ENCODE results near the gene SLC4A2. TPM values are rescaled to one million over a fixed set of nuclear protein-coding genes. Genes with fewer than 3 reads are reported as not detected.

Gene SLC4A2
- total and polyA plus RNA-seq, 7 experiments from 2014 or later = 7.9 to 125 (median 57.2) TPM

- peak; percentile 92 for ATAC-seq
- H3K9me3 Mint-ChIP-seq = no peaks in the 10 kb centered on the region
- peak; percentile 61 to 86 (median 77) for DNase-seq
- H3K4me3 Mint-ChIP-seq = no peak overlapping the region
- intact Hi-C loops (cut with micrococcal nuclease) = loop anchor here (1.0 kb wide), 3 partner anchors 48 to 179 kb away; no protein-coding TSS in a partner anchor
- no peaks in the 10 kb centered on the region for H3K27me3 Mint-ChIP-seq
- Histone ChIP-seq H3K27ac (ENCODE audit: low read depth, low read length) (no peak overlapping the region), H3K9me3 (ENCODE audit: control insufficient read depth in 2 of 3, low read length in 3 of 3) (no peaks in the 10 kb centered on the region), H3K4me1 (ENCODE audit: control insufficient read depth in 2 of 2, insufficient read depth in 2 of 2, low read length in 2 of 2) (no peaks in the 10 kb centered on the region), H3K27me3 (ENCODE audit: control insufficient read depth in 2 of 2, insufficient read depth in 2 of 2, low read length in 2 of 2) (no peaks in the 10 kb centered on the region), H3K4me3 (ENCODE audit: low read length) (no peak overlapping the region), H3K36me3 (ENCODE audit: control insufficient read depth in 2 of 3, insufficient read depth in 3 of 3, low read length in 3 of 3) (peaks cover 0 to 43% (median 0%) of the 10 kb centered on the region in 3 experiments)
- peaks cover 2 to 18% (median 7%) of the 10 kb centered on the region in 5 donors for H3K36me3 Mint-ChIP-seq
- ChIA-PET CTCF (interaction anchor here (0.6 to 1.4 kb wide), 15 partner anchors 8 to 1327 kb away, joined by 3 to 7 read pairs (median 3); no protein-coding TSS in a partner anchor), POLR2A (interaction anchor here (0.9 kb wide), 1 partner anchor 40 kb away, joined by 3 read pairs; no protein-coding TSS in a partner anchor)
- H3K27ac Mint-ChIP-seq = no peak overlapping the region
- H3K4me1 Mint-ChIP-seq = peaks cover 0 to 15% (median 6%) of the 10 kb centered on the region in 7 donors
Observed at GRCh38 chr7:151123822-151124464, 64.6 kb downstream of the SLC4A2 start.

GRCh38 chr7:151124481-151124880 lies 65.1 kb downstream of the SLC4A2 start:
- Mint-ChIP-seq H3K4me1 (peaks cover 0 to 9% (median 6%) of the 10 kb centered on the region in 7 donors), H3K27ac (no peak overlapping the region), H3K9me3 (no peaks in the 10 kb centered on the region), H3K36me3 (peaks cover 0 to 14% (median 7%) of the 10 kb centered on the region in 5 donors), H3K4me3 (no peak overlapping the region), H3K27me3 (no peaks in the 10 kb centered on the region)
- ATAC-seq (no peak), DNase-seq (no peak)
- POLR2A ChIA-PET = interaction anchor here (0.9 kb wide), 1 partner anchor 40 kb away, joined by 3 read pairs; no protein-coding TSS in a partner anchor
- CTCF ChIA-PET = interaction anchor here (0.6 to 1.4 kb wide), 14 partner anchors 9 to 226 kb away, joined by 3 to 7 read pairs (median 3); no protein-coding TSS in a partner anchor
- H3K27ac ChIP-seq (ENCODE audit: low read depth, low read length) = no peak overlapping the region
- H3K4me3 ChIP-seq (ENCODE audit: low read length) = no peak overlapping the region
- intact Hi-C loops (cut with micrococcal nuclease) = loop anchor here (1.0 kb wide), 3 partner anchors 48 to 179 kb away; no protein-coding TSS in a partner anchor
- H3K9me3 ChIP-seq (ENCODE audit: control insufficient read depth in 2 of 3, low read length in 3 of 3) = no peaks in the 10 kb centered on the region
- no peaks in the 10 kb centered on the region for H3K27me3 ChIP-seq (ENCODE audit: control insufficient read depth in 2 of 2, insufficient read depth in 2 of 2, low read length in 2 of 2)
- no peaks in the 10 kb centered on the region for H3K4me1 ChIP-seq (ENCODE audit: control insufficient read depth in 2 of 2, insufficient read depth in 2 of 2, low read length in 2 of 2)
- peaks cover 0 to 42% (median 0%) of the 10 kb centered on the region in 3 experiments for H3K36me3 ChIP-seq (ENCODE audit: control insufficient read depth in 2 of 3, insufficient read depth in 3 of 3, low read length in 3 of 3)

GRCh38 chr7:151124899-151125399 lies 65.6 kb downstream of the SLC4A2 start:
- Histone ChIP-seq H3K4me1 (ENCODE audit: control insufficient read depth in 2 of 2, insufficient read depth in 2 of 2, low read length in 2 of 2) (no peaks in the 10 kb centered on the region), H3K36me3 (ENCODE audit: control insufficient read depth in 2 of 3, insufficient read depth in 3 of 3, low read length in 3 of 3) (peaks cover 0 to 40% (median 0%) of the 10 kb centered on the region in 3 experiments), H3K9me3 (ENCODE audit: control insufficient read depth in 2 of 3, low read length in 3 of 3) (no peaks in the 10 kb centered on the region), H3K27ac (ENCODE audit: low read depth, low read length) (no peak overlapping the region), H3K27me3 (ENCODE audit: control insufficient read depth in 2 of 2, insufficient read depth in 2 of 2, low read length in 2 of 2) (no peaks in the 10 kb centered on the region), H3K4me3 (ENCODE audit: low read length) (no peak overlapping the region)
- no peaks in the 10 kb centered on the region for H3K9me3 Mint-ChIP-seq
- CTCF ChIA-PET = interaction anchor here (1.2 to 1.4 kb wide), 2 partner anchors 121 to 165 kb away, joined by 3 to 4 read pairs; no protein-coding TSS in a partner anchor
- ATAC-seq (no peak), DNase-seq (no peak)
- H3K4me3 Mint-ChIP-seq = no peak overlapping the region
- POLR2A ChIA-PET = no interaction called here
- intact Hi-C loops (cut with micrococcal nuclease) = loop anchor here (1.0 kb wide), 3 partner anchors 47 to 178 kb away; no protein-coding TSS in a partner anchor
- H3K4me1 Mint-ChIP-seq = peaks cover 0 to 8% (median 6%) of the 10 kb centered on the region in 7 donors
- H3K27me3 Mint-ChIP-seq = no peaks in the 10 kb centered on the region
- no peak overlapping the region for H3K27ac Mint-ChIP-seq
- H3K36me3 Mint-ChIP-seq = peaks cover 0 to 13% (median 7%) of the 10 kb centered on the region in 5 donors

GRCh38 chr7:151125470-151125845 lies 66.1 kb downstream of the SLC4A2 start:
- peaks cover 0 to 40% (median 0%) of the 10 kb centered on the region in 3 experiments for H3K36me3 ChIP-seq (ENCODE audit: control insufficient read depth in 2 of 3, insufficient read depth in 3 of 3, low read length in 3 of 3)
- peak overlapping the region in 1 of 10 donors; percentile 28 for H3K4me3 Mint-ChIP-seq
- no peak for DNase-seq
- peaks cover 0 to 8% (median 6%) of the 10 kb centered on the region in 7 donors for H3K4me1 Mint-ChIP-seq
- H3K9me3 Mint-ChIP-seq = no peaks in the 10 kb centered on the region
- no peak for ATAC-seq
- ChIA-PET POLR2A (no interaction called here), CTCF (no interaction called here)
- no peak overlapping the region for H3K4me3 ChIP-seq (ENCODE audit: low read length)
- no peaks in the 10 kb centered on the region for H3K9me3 ChIP-seq (ENCODE audit: control insufficient read depth in 2 of 3, low read length in 3 of 3)
- intact Hi-C loops (cut with micrococcal nuclease) = no loop called here
- peaks cover 0 to 17% (median 7%) of the 10 kb centered on the region in 5 donors for H3K36me3 Mint-ChIP-seq
- H3K27ac Mint-ChIP-seq = no peak overlapping the region
- no peaks in the 10 kb centered on the region for H3K27me3 Mint-ChIP-seq
- H3K27me3 ChIP-seq (ENCODE audit: control insufficient read depth in 2 of 2, insufficient read depth in 2 of 2, low read length in 2 of 2) = no peaks in the 10 kb centered on the region
- H3K4me1 ChIP-seq (ENCODE audit: control insufficient read depth in 2 of 2, insufficient read depth in 2 of 2, low read length in 2 of 2) = no peaks in the 10 kb centered on the region
- no peak overlapping the region for H3K27ac ChIP-seq (ENCODE audit: low read depth, low read length)

- H3K4me3 Mint-ChIP-seq = peak overlapping the region in 1 of 10 donors; percentile 28
- H3K36me3 Mint-ChIP-seq = peaks cover 0 to 16% (median 7%) of the 10 kb centered on the region in 5 donors
- Histone ChIP-seq H3K9me3 (ENCODE audit: control insufficient read depth in 2 of 3, low read length in 3 of 3) (no peaks in the 10 kb centered on the region), H3K36me3 (ENCODE audit: control insufficient read depth in 2 of 3, insufficient read depth in 3 of 3, low read length in 3 of 3) (peaks cover 0 to 40% (median 0%) of the 10 kb centered on the region in 3 experiments), H3K27me3 (ENCODE audit: control insufficient read depth in 2 of 2, insufficient read depth in 2 of 2, low read length in 2 of 2) (no peaks in the 10 kb centered on the region), H3K27ac (ENCODE audit: low read depth, low read length) (no peak overlapping the region), H3K4me3 (ENCODE audit: low read length) (no peak overlapping the region), H3K4me1 (ENCODE audit: control insufficient read depth in 2 of 2, insufficient read depth in 2 of 2, low read length in 2 of 2) (no peaks in the 10 kb centered on the region)
- intact Hi-C loops (cut with micrococcal nuclease) = no loop called here
- DNase-seq = no peak
- no peak for ATAC-seq
- CTCF ChIA-PET = no interaction called here
- H3K27me3 Mint-ChIP-seq = no peaks in the 10 kb centered on the region
- POLR2A ChIA-PET = no interaction called here
- peaks cover 0 to 8% (median 6%) of the 10 kb centered on the region in 7 donors for H3K4me1 Mint-ChIP-seq
- H3K27ac Mint-ChIP-seq = no peak overlapping the region
- no peaks in the 10 kb centered on the region for H3K9me3 Mint-ChIP-seq
Observed at GRCh38 chr7:151125846-151126481, 66.6 kb downstream of the SLC4A2 start.

Measured in naive thymus-derived CD4-positive, alpha-beta T cell (primary cell).